Measurements from ENCODE around the gene FSTL4. TPM values are rescaled to one million over a fixed set of nuclear protein-coding genes. Genes with fewer than 3 reads are reported as not detected.
"Not testable (repeated sequence)": the region's sequence is repeated elsewhere in the genome, so short reads cannot be mapped to it uniquely, and the experiment has no call there.

FSTL4 gene
- total RNA-seq, 1 donor from 2014 or later, result 14.3 TPM

GRCh38 chr5:133451926-133452325 lies 160.4 kb downstream of the FSTL4 start:
- Mint-ChIP-seq H3K36me3 (no peaks in the 10 kb centered on the region), H3K4me1 (peaks cover 50% of the 10 kb centered on the region), H3K27ac (no peak overlapping the region), H3K9me3 (no peaks in the 10 kb centered on the region), H3K27me3 (ENCODE audit: low read depth) (no peaks in the 10 kb centered on the region), H3K4me3 (no peak overlapping the region)
- no peak for TF ChIP-seq CTCF (IDR thresholded peaks at IDR 0.05; ENCODE audit: unreplicated experiment)
- no peak for DNase-seq (ENCODE audit: low spot score in 2 of 2, unreplicated experiment in 2 of 2)

- TF ChIP-seq CTCF (IDR thresholded peaks at IDR 0.05; ENCODE audit: unreplicated experiment), result no peak
- Mint-ChIP-seq H3K4me3 (no peak overlapping the region), H3K27me3 (ENCODE audit: low read depth) (no peaks in the 10 kb centered on the region), H3K9me3 (no peaks in the 10 kb centered on the region), H3K4me1 (peaks cover 34% of the 10 kb centered on the region), H3K27ac (no peak overlapping the region), H3K36me3 (no peaks in the 10 kb centered on the region)
- no peak for DNase-seq (ENCODE audit: low spot score in 2 of 2, unreplicated experiment in 2 of 2)
These were observed 162.1 kb downstream of the FSTL4 start for GRCh38 chr5:133450286-133450685.

GRCh38 chr5:133449181-133449580 lies 163.2 kb downstream of the FSTL4 start:
- TF ChIP-seq CTCF (IDR thresholded peaks at IDR 0.05; ENCODE audit: unreplicated experiment), result no peak
- DNase-seq (ENCODE audit: low spot score in 2 of 2, unreplicated experiment in 2 of 2), result no peak
- no peaks in the 10 kb centered on the region for H3K36me3 Mint-ChIP-seq
- no peak overlapping the region for H3K27ac Mint-ChIP-seq
- no peaks in the 10 kb centered on the region for H3K27me3 Mint-ChIP-seq (ENCODE audit: low read depth)
- H3K4me1 Mint-ChIP-seq, result peaks cover 27% of the 10 kb centered on the region
- H3K9me3 Mint-ChIP-seq, result no peaks in the 10 kb centered on the region
- H3K4me3 Mint-ChIP-seq, result no peak overlapping the region

GRCh38 chr5:133446440-133446839 lies 165.9 kb downstream of the FSTL4 start:
- H3K27me3 Mint-ChIP-seq (ENCODE audit: low read depth), result no peaks in the 10 kb centered on the region
- peak overlapping the region; percentile 6 for H3K27ac Mint-ChIP-seq
- no peak for DNase-seq (ENCODE audit: low spot score in 2 of 2, unreplicated experiment in 2 of 2)
- no peak overlapping the region for H3K4me3 Mint-ChIP-seq
- TF ChIP-seq CTCF (IDR thresholded peaks at IDR 0.05; ENCODE audit: unreplicated experiment), result no peak
- H3K9me3 Mint-ChIP-seq, result no peaks in the 10 kb centered on the region
- H3K36me3 Mint-ChIP-seq, result no peaks in the 10 kb centered on the region
- H3K4me1 Mint-ChIP-seq, result peaks cover 8% of the 10 kb centered on the region

GRCh38 chr5:133445744-133446143 lies 166.6 kb downstream of the FSTL4 start:
- DNase-seq (ENCODE audit: low spot score in 2 of 2, unreplicated experiment in 2 of 2), result no peak
- H3K36me3 Mint-ChIP-seq, result no peaks in the 10 kb centered on the region
- no peak overlapping the region for H3K4me3 Mint-ChIP-seq
- H3K4me1 Mint-ChIP-seq, result peaks cover 8% of the 10 kb centered on the region
- TF ChIP-seq CTCF (IDR thresholded peaks at IDR 0.05; ENCODE audit: unreplicated experiment), result no peak
- H3K27me3 Mint-ChIP-seq (ENCODE audit: low read depth), result no peaks in the 10 kb centered on the region
- H3K27ac Mint-ChIP-seq, result no peak overlapping the region
- H3K9me3 Mint-ChIP-seq, result no peaks in the 10 kb centered on the region

GRCh38 chr5:133445204-133445603 lies 167.1 kb downstream of the FSTL4 start:
- not testable (repeated sequence) for H3K4me3 Mint-ChIP-seq; DNase-seq (ENCODE audit: low spot score in 2 of 2, unreplicated experiment in 2 of 2); H3K27ac Mint-ChIP-seq; H3K9me3 Mint-ChIP-seq; H3K4me1 Mint-ChIP-seq; H3K36me3 Mint-ChIP-seq; H3K27me3 Mint-ChIP-seq (ENCODE audit: low read depth)
